ENCODE data around the gene FYB1. TPM values are rescaled to one million over a fixed set of nuclear protein-coding genes. Genes with fewer than 3 reads are reported as not detected.

The FYB1 gene
- total RNA-seq, 1 experiment from 2014 or later: 0.46 TPM

DNA sequence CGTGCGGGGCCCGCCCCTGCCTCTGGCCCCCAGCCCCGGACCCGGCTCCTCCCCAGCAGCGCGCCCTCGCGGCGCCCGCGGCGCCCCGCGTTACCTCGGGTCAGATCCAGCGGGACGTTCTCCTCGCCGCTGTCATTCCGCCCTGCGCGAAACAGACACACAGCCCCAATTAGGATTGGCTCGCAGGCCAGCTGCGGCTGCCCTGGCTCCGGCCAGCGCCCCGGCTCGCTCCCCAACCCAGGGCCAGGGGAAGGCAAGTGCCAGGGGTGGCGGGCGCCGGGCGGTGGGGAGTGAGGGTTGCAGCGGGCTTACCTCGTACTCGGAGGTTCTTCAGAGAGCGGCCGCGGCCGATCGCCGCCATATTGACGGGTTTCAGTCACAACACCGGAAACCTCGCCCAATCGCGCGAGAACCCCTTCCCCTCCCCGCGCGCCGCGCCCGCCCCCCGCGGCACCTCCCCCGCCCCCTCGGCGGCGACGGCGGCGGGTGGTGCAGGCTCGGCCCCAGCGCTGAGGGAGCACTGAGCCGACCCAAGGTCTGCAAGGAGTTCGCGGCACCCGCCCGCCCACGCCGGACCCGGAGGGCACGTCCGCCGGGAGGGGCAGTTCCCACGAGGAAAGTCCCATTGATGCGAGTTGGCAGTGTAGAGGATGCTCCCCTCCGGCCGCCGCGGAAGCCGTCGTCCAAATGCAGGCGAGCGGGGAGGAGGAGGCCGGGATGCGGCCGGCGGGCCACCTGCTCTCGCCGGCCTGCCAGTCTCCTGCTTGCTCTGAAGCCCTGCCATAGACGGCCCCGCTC, 145.1 kb downstream of the FYB1 start, which contains the start of gene RICTOR:
Gene RICTOR, minus strand, starts transcription at position 383 of the 798 bp plus-strand sequence. Its CDS starts 22 bp downstream, at position 361.
- peaks cover 23% of the 10 kb centered on the region; the same call in 1 of the 2 replicates for H3K4me1 ChIP-seq (ENCODE audit: control insufficient read depth, insufficient read depth, low read length)
- in situ Hi-C loops (cut with HindIII; ENCODE audit: low pct_unique_long_range_greater_than_20kb, low sequenced_read_pairs): no loop called here
- ATAC-seq: peak; percentile 94
- peak within 1 kb of the TSS; percentile 88 to 97 for H3K4me3 ChIP-seq (ENCODE audit: low read depth in 2 of 2, low read length in 2 of 2)
- TF ChIP-seq TCF7L2 (IDR thresholded peaks at IDR 0.05; ENCODE audit: low read depth, low read length) (no peak), SIN3A (IDR thresholded peaks at IDR 0.05; ENCODE audit: borderline replicate concordance, insufficient read depth, low read depth, low read length) (peak; percentile 67; the same call in 1 of the 2 replicates), POLR2AphosphoS5 (IDR thresholded peaks at IDR 0.05; ENCODE audit: low read depth, low read length) (peak; percentile 77)
- TF ChIP-seq, protein P1, sequence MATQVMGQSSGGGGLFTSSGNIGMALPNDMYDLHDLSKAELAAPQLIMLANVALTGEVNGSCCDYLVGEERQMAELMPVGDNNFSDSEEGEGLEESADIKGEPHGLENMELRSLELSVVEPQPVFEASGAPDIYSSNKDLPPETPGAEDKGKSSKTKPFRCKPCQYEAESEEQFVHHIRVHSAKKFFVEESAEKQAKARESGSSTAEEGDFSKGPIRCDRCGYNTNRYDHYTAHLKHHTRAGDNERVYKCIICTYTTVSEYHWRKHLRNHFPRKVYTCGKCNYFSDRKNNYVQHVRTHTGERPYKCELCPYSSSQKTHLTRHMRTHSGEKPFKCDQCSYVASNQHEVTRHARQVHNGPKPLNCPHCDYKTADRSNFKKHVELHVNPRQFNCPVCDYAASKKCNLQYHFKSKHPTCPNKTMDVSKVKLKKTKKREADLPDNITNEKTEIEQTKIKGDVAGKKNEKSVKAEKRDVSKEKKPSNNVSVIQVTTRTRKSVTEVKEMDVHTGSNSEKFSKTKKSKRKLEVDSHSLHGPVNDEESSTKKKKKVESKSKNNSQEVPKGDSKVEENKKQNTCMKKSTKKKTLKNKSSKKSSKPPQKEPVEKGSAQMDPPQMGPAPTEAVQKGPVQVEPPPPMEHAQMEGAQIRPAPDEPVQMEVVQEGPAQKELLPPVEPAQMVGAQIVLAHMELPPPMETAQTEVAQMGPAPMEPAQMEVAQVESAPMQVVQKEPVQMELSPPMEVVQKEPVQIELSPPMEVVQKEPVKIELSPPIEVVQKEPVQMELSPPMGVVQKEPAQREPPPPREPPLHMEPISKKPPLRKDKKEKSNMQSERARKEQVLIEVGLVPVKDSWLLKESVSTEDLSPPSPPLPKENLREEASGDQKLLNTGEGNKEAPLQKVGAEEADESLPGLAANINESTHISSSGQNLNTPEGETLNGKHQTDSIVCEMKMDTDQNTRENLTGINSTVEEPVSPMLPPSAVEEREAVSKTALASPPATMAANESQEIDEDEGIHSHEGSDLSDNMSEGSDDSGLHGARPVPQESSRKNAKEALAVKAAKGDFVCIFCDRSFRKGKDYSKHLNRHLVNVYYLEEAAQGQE (IDR thresholded peaks at IDR 0.05; ENCODE audit: insufficient read depth in 1 of 2, low read depth in 2 of 2, low read length in 1 of 2): no peak
- TF ChIP-seq, protein P2, sequence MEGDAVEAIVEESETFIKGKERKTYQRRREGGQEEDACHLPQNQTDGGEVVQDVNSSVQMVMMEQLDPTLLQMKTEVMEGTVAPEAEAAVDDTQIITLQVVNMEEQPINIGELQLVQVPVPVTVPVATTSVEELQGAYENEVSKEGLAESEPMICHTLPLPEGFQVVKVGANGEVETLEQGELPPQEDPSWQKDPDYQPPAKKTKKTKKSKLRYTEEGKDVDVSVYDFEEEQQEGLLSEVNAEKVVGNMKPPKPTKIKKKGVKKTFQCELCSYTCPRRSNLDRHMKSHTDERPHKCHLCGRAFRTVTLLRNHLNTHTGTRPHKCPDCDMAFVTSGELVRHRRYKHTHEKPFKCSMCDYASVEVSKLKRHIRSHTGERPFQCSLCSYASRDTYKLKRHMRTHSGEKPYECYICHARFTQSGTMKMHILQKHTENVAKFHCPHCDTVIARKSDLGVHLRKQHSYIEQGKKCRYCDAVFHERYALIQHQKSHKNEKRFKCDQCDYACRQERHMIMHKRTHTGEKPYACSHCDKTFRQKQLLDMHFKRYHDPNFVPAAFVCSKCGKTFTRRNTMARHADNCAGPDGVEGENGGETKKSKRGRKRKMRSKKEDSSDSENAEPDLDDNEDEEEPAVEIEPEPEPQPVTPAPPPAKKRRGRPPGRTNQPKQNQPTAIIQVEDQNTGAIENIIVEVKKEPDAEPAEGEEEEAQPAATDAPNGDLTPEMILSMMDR (IDR thresholded peaks at IDR 0.05): no peak
- ChIA-PET POLR2A (interaction anchor here (0.6 kb wide), 1 partner anchor 519 kb away, joined by 4 read pairs; no protein-coding TSS in a partner anchor), CTCF (interaction anchor here (0.7 kb wide), 1 partner anchor 68 kb away, joined by 6 read pairs; no protein-coding TSS in a partner anchor)
- peak within 1 kb of the TSS; percentile 79 for H3K27ac ChIP-seq (ENCODE audit: low read length)
- BruUV-seq (replicated peaks): no TSS peak
- intact Hi-C loops (cut with micrococcal nuclease; ENCODE audit: unreplicated experiment): loop anchor here (10.0 kb wide), 1 partner anchor 229 kb away; the partner anchor contains the start of gene OSMR
- peaks cover 6% of the 10 kb centered on the region for H3K36me3 ChIP-seq (ENCODE audit: control insufficient read depth, insufficient read depth, low read length)
- no peaks in the 10 kb centered on the region for H3K9me3 ChIP-seq (ENCODE audit: control insufficient read depth, insufficient read depth, low read depth, low read length)
- H3K27me3 ChIP-seq (ENCODE audit: control insufficient read depth, insufficient read depth, low read length): no peaks in the 10 kb centered on the region
- DNase-seq (ENCODE audit: low read depth, low spot score): no peak

DNA sequence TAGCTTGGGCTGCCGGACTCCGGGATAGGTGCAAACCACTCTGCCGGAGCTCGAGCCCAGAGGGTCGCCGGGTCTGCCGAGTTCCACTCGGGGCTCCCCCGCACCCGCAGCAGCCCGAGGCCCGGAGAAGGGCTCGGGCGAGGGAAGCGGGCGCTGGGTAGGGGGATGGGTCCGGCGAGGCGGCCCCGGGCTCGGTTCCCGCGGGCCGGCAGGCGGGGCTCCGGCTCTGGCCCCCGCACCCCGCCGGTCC, 145.7 kb downstream of the FYB1 start:
- peaks cover 6% of the 10 kb centered on the region for H3K36me3 ChIP-seq (ENCODE audit: control insufficient read depth, insufficient read depth, low read length)
- DNase-seq (ENCODE audit: low read depth, low spot score): no peak

More for the DNA sequence above, 145.7 kb downstream of the FYB1 start:
- Histone ChIP-seq H3K4me1 (ENCODE audit: control insufficient read depth, insufficient read depth, low read length) (peaks cover 23% of the 10 kb centered on the region; the same call in 1 of the 2 replicates), H3K9me3 (ENCODE audit: control insufficient read depth, insufficient read depth, low read depth, low read length) (no peaks in the 10 kb centered on the region), H3K4me3 (ENCODE audit: low read depth in 2 of 2, low read length in 2 of 2) (peak overlapping the region; percentile 88 to 97), H3K27ac (ENCODE audit: low read length) (peak overlapping the region; percentile 79), H3K27me3 (ENCODE audit: control insufficient read depth, insufficient read depth, low read length) (no peaks in the 10 kb centered on the region)
- CTCF ChIA-PET: no interaction called here
- TF ChIP-seq, protein P1 (IDR thresholded peaks at IDR 0.05; ENCODE audit: insufficient read depth in 1 of 2, low read depth in 2 of 2, low read length in 1 of 2): no peak
- TF ChIP-seq, protein P2 (IDR thresholded peaks at IDR 0.05): no peak
- TF ChIP-seq TCF7L2 (IDR thresholded peaks at IDR 0.05; ENCODE audit: low read depth, low read length) (no peak), POLR2AphosphoS5 (IDR thresholded peaks at IDR 0.05; ENCODE audit: low read depth, low read length) (no peak), SIN3A (IDR thresholded peaks at IDR 0.05; ENCODE audit: borderline replicate concordance, insufficient read depth, low read depth, low read length) (no peak)
- in situ Hi-C loops (cut with HindIII; ENCODE audit: low pct_unique_long_range_greater_than_20kb, low sequenced_read_pairs): no loop called here
- BruUV-seq (replicated peaks): no TSS peak
- ATAC-seq: peak; percentile 74
- intact Hi-C loops (cut with micrococcal nuclease; ENCODE audit: unreplicated experiment): loop anchor here (10.0 kb wide), 1 partner anchor 229 kb away; the partner anchor contains the start of gene OSMR
- POLR2A ChIA-PET: no interaction called here

Measured in Panc1 (cell line).